Measurements from ENCODE around the gene THSD7B. TPM values are rescaled to one million over a fixed set of nuclear protein-coding genes. Genes with fewer than 3 reads are reported as not detected.

THSD7B gene
- total and polyA plus RNA-seq, 2 of the 8 experiments (the other 6 are each of a cell fraction or from before 2014, with no cell fraction given), result 0.60 to 2.9 TPM

GRCh38 chr2:137718786-137719185 lies 953.4 kb downstream of the THSD7B start:
- WGBS, 2 experiments (ENCODE audit: extremely low coverage in 1 of 2, insufficient coverage in 1 of 2, insufficient read length in 1 of 2, insufficient replicate concordance in 2 of 2, low coverage in 1 of 2, low lambda C conversion rate in 2 of 2, missing lambda C conversion rate in 1 of 2), result 97% methylated on average over 3 of the region's 3 CpGs; no CpG with 5 or more reads in 1 of the 2 experiments
- ChIA-PET POLR2A (ENCODE audit: partially characterized antibody) (no interaction called here), CTCF (ENCODE audit: partially characterized antibody) (no interaction called here)
- Histone ChIP-seq H2BK20ac (ENCODE audit: low read length) (no peak overlapping the region), H3K23me2 (ENCODE audit: low read depth, low read length) (no peaks in the 10 kb centered on the region), H4K91ac (replicated peaks; ENCODE audit: insufficient read length, low read length) (no peak overlapping the region), H3K79me1 (ENCODE audit: low read depth, low read length) (no peaks in the 10 kb centered on the region), H3K36me3 (ENCODE audit: control insufficient read depth in 2 of 4, insufficient read depth in 4 of 4, low read length in 3 of 4) (no peaks in the 10 kb centered on the region), H3K79me2 (ENCODE audit: control insufficient read depth in 1 of 2, insufficient read depth in 2 of 2, low read length in 2 of 2) (no peaks in the 10 kb centered on the region), H2AFZ (ENCODE audit: low read length) (no peak overlapping the region), H2BK5ac (ENCODE audit: low read depth, low read length) (no peak overlapping the region), H3K4me2 (ENCODE audit: insufficient read depth in 1 of 2, low read depth in 2 of 2, low read length in 2 of 2) (no peak overlapping the region), H4K5ac (ENCODE audit: insufficient read length, low read depth, low read length) (no peak overlapping the region), H2BK15ac (ENCODE audit: low read length) (no peak overlapping the region), H3K27ac (ENCODE audit: low read depth, low read length) (no peak overlapping the region), H3K18ac (ENCODE audit: extremely low read depth, low read length) (no peak overlapping the region), H3K4ac (replicated peaks; ENCODE audit: insufficient read length, low read depth, low read length) (no peak overlapping the region), H3K4me1 (replicated peaks in 1 of 4; ENCODE audit: control insufficient read depth in 3 of 4, insufficient read depth in 4 of 4, low read length in 3 of 4) (no peaks in the 10 kb centered on the region), H4K8ac (ENCODE audit: extremely low read depth, insufficient read depth, low read length) (no peak overlapping the region), H3K9me3 (ENCODE audit: insufficient read depth in 2 of 2, low read depth in 1 of 2, low read length in 1 of 2) (peaks cover 0 to 8% of the 10 kb centered on the region in 2 experiments; a peak in 1 of 4 replicates), H3K27me3 (replicated peaks in 1 of 4; ENCODE audit: control insufficient read depth in 3 of 4, extremely low read depth in 1 of 4, insufficient read depth in 3 of 4, low read length in 3 of 4) (no peaks in the 10 kb centered on the region), H3K56ac (replicated peaks; ENCODE audit: insufficient read length, low read depth, low read length) (no peak overlapping the region), H3K4me3 (ENCODE audit: extremely low read depth in 1 of 4, insufficient read depth in 2 of 4, low read depth in 3 of 4, low read length in 4 of 4) (no peak overlapping the region), H2BK120ac (replicated peaks; ENCODE audit: low read depth, low read length) (no peak overlapping the region), H3K23ac (ENCODE audit: insufficient read length) (no peak overlapping the region), H2BK12ac (ENCODE audit: low read depth, low read length) (no peak overlapping the region), H4K20me1 (replicated peaks in 1 of 2; ENCODE audit: control insufficient read depth in 1 of 2, insufficient read depth in 2 of 2, low read length in 2 of 2) (no peaks in the 10 kb centered on the region), H2AK5ac (ENCODE audit: low read depth, low read length) (no peak overlapping the region), H3K9ac (replicated peaks in 1 of 4; ENCODE audit: extremely low read depth in 1 of 4, low read depth in 3 of 4, low read length in 3 of 4) (no peak overlapping the region), H3K14ac (ENCODE audit: insufficient read length) (no peak overlapping the region)
- TF ChIP-seq POLR2A (IDR thresholded peaks at IDR 0.05; ENCODE audit: control extremely low read depth in 1 of 2, low read depth in 2 of 2, low read length in 2 of 2) (no peak), NANOG (IDR thresholded peaks at IDR 0.05; ENCODE audit: insufficient read depth, low read depth, low read length, poor library complexity, severe bottlenecking) (no peak), ZNF274 (IDR thresholded peaks at IDR 0.05; ENCODE audit: borderline replicate concordance, extremely low read depth, low read length) (no peak), CREB1 (IDR thresholded peaks at IDR 0.05) (no peak)
- FAIRE-seq (no peak), DNase-seq (ENCODE audit: low read depth in 1 of 2, low spot score in 2 of 2) (no peak)
